GM12801 (cell line): ENCODE results near the gene MAGI3.

Source experiments
- TF ChIP-seq, protein P1 (sequence below): IDR thresholded peaks from one replicate; pipeline ENCODE4 v1.5.1; 2011; ENCODE audit warnings: control low read depth; ENCODE audit not compliant: insufficient read length; ENCODE audit errors: extremely low read depth

MAGI3 gene

DNA sequence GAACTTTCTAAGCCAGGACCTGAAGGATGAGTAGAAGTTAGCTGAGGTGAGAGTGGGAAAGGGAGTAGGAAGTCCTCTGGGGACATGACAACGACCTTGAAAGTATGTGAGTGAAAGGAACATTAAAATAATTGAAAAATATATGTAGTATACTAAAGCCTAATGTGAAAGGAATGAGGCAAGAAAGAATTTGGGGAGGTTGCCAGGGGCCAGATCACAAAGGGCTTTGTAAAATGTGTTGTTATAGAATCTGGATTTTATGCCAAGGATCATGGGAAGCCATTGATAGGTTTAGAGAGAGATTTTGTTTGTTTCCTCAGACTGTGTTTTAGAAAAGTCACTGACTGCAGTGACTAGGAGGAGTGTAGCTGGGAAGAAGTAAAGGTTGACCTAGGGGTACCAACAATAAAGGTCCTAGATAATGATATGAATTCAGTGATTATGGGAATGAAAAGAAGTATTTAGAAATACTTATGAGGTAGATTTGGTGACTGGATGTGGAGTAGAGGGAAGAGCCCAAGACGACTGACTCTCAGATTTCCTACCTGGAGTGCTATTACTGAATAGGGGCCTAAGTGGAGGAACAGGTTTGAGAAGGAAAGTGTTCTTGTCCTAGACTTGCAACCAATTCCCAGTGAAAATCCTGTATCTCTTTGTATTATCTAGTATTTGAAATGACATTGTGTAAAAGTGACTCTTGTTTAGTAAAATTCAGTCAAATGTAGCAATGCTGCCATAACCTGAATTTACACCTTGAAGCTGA is 189.1 kb downstream of the MAGI3 start:
- TF ChIP-seq, protein P1, sequence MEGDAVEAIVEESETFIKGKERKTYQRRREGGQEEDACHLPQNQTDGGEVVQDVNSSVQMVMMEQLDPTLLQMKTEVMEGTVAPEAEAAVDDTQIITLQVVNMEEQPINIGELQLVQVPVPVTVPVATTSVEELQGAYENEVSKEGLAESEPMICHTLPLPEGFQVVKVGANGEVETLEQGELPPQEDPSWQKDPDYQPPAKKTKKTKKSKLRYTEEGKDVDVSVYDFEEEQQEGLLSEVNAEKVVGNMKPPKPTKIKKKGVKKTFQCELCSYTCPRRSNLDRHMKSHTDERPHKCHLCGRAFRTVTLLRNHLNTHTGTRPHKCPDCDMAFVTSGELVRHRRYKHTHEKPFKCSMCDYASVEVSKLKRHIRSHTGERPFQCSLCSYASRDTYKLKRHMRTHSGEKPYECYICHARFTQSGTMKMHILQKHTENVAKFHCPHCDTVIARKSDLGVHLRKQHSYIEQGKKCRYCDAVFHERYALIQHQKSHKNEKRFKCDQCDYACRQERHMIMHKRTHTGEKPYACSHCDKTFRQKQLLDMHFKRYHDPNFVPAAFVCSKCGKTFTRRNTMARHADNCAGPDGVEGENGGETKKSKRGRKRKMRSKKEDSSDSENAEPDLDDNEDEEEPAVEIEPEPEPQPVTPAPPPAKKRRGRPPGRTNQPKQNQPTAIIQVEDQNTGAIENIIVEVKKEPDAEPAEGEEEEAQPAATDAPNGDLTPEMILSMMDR, result no peak

DNA sequence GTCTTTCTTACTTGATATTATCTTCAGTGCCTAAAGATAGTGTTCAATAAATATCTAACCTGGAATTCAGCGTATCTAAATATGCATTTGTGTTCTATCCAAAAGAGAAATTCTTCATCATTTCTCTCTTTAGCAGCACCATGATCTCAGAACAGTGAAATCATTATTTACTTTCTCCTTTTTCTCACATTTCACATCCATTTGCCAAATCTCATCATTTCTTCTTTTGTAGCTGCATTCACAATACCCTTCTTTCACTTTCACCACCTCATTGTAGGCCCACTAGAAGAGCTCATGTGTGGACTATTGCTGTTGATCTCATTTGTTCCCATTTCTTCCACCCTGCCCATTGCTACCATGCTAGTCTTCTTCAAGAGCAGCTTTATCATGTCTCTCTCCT is 191.0 kb downstream of the MAGI3 start:
- TF ChIP-seq, protein P1, result no peak

DNA sequence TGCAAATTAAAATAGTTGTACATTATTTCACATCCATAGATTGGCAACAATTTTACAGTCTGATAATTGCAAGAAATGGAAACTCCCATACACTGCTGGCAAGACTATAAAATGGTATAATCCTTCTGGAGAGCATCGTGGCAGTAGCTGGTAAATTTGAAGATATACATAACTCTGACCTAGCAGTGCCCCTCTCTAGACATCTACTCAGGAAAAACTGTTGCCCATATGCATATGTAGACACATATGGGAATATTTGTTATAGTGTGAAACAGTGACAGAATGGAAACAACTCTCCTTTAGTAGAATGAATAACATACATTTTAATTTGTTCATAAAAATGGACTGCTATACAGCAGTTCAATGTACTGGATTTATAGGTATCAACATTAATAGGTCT is 191.8 kb downstream of the MAGI3 start:
- TF ChIP-seq, protein P1, result no peak

DNA sequence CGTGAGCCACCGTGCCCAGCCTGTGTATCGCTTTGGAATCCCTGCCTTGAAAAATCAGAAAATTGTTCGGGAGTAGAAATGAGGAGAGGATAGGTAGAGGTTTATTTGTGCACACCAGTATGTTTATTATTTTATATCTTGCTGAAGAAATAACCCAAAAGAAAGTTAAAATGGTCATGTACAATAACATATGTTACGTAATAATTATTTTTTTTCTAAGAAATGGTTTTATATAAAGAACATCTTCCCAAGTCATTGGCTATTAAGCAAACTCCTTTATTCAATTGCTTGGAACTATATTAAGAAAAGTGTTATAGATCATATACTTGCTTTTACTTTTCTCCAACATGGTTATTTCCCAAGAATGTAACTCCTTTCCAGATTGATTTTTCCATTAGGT is 197.2 kb downstream of the MAGI3 start:
- TF ChIP-seq, protein P1, result no peak

DNA sequence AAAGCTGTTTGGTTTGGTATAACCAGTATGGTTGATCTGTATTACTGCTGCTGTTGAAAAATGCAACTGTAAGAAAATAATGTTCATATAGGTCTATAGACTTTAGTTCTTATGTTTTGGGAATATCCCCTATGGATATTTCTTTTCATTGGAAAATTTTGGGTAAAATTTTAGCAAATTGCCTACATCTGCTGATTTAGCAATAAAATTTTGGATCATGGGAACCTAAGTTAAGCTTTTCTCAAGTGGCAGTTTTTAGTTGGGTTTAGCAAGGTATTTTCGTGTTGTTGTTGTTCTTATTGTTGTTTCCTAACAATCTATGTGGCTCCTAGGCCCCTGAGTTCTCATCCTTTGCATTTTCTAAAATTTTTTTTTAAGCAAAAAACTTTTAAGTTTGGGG is 201.9 kb downstream of the MAGI3 start:
- TF ChIP-seq, protein P1, result no peak

DNA sequence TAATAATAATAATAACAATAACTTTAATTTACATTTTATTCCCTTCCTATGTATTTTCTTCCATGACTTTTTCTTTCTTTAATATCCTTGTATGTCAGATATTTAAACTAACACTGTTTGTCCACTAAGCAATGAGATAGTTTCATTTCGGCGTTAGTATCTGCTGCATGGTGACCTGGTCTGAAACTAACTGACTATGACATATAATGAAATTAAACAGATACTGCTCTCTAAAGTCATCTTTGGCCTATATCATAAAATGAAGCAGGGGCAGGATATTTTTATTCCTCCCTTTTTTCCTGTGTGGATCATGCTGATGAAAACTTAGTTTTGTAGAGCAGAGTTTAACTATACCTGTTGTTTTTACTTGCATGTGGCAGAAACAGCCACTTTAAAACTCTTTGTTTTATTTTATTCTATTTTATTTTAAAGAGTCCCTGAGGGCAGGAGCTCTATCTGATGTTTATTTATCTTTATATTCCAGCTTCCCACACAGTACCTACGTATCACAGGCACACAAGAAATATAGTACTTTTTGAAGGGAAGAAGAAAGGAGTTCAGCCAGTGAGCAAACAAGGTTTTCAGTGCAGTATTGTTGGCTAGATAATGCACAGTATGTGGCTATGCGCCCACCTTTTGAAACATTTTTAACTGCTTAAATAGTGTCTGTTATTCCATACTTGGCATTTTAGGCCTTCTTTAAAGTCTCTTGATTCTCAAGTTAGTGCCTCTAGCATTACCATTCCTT is 203.4 kb downstream of the MAGI3 start:
- TF ChIP-seq, protein P1, result no peak

DNA sequence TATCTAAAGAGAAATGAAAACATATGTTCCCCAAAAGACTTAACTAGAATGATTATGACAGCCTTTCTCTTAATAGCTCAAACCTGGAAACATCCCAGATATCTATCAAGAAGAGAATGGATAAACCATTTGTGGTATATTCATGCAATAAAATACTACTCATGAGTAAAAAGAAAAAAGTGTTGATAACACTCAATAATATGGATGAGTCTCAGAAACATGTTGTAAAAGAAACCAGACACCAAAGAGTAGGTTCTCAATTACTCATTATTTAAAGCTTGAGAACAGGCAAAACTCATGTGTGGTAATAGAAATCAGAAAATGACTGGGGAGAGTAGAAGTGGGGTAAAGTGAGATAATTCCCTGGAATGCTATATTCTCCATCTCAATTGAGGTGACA is 214.8 kb downstream of the MAGI3 start:
- TF ChIP-seq, protein P1, result no peak
